ENCODE measurements around the gene GALNT8.
"Not testable (repeated sequence)": the region's sequence is repeated elsewhere in the genome, so short reads cannot be mapped to it uniquely, and the experiment has no call there.

GRCh38 chr12:4751654-4752053 lies 31.5 kb downstream of the GALNT8 start:
- TF ChIP-seq CTCF (IDR thresholded peaks at IDR 0.05; ENCODE audit: low read depth, low read length); EZH2phosphoT487 (IDR thresholded peaks at IDR 0.05; ENCODE audit: low read depth): not testable (repeated sequence)

Data from OCI-LY3 (cell line).